ENCODE results near the gene C1QTNF3. TPM values are rescaled to one million over a fixed set of nuclear protein-coding genes. Genes with fewer than 3 reads are reported as not detected.

Gene C1QTNF3
- total RNA-seq, 1 experiment from 2014 or later: 2.1 TPM

DNA sequence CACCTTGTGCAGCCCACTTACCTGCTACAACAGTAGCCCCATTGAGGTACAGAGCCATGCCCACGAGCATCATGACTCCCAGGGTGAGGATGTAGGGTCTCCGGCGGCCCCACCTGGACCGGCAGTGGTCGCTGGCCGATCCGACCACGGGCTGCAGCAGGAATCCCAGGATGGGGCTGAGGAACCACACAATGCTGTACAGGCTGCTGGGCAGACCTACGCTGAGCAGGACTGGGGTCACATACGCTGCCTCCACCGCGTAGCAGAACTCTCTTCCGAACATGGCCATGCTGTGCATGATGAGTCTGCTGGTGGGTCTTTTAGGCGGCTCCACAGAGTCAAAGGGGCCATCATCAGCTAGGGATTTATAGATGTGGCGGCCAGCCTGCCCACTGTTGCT is 58.8 kb downstream of the C1QTNF3 start:
- Mint-ChIP-seq H3K4me3 (no peak overlapping the region), H3K9me3 (peaks cover 10% of the 10 kb centered on the region), H3K36me3 (peaks cover 19% of the 10 kb centered on the region), H3K4me1 (peaks cover 15% of the 10 kb centered on the region), H3K27me3 (ENCODE audit: low read depth) (no peaks in the 10 kb centered on the region), H3K27ac (no peak overlapping the region)
- TF ChIP-seq SP1 (CRISPR knock-in tag; conservative IDR thresholded peaks at IDR 0.05) (no peak), HMGA2 (CRISPR knock-in tag; IDR thresholded peaks at IDR 0.05) (no peak), ZNF416 (CRISPR knock-in tag; IDR thresholded peaks at IDR 0.05) (no peak), SMAD3 (CRISPR knock-in tag; IDR thresholded peaks at IDR 0.05; ENCODE audit: borderline replicate concordance) (no peak), ZBTB21 (CRISPR knock-in tag; IDR thresholded peaks at IDR 0.05; ENCODE audit: borderline replicate concordance) (no peak), TP53 (CRISPR knock-in tag; IDR thresholded peaks at IDR 0.05) (no peak), IRF2 (CRISPR knock-in tag; IDR thresholded peaks at IDR 0.05; ENCODE audit: borderline replicate concordance, low read depth) (no peak), ZNF671 (CRISPR knock-in tag; IDR thresholded peaks at IDR 0.05) (no peak), FOXP1 (CRISPR knock-in tag; IDR thresholded peaks at IDR 0.05; ENCODE audit: borderline replicate concordance) (no peak), RORB (CRISPR knock-in tag; IDR thresholded peaks at IDR 0.05) (no peak)
- TF ChIP-seq, protein P1, sequence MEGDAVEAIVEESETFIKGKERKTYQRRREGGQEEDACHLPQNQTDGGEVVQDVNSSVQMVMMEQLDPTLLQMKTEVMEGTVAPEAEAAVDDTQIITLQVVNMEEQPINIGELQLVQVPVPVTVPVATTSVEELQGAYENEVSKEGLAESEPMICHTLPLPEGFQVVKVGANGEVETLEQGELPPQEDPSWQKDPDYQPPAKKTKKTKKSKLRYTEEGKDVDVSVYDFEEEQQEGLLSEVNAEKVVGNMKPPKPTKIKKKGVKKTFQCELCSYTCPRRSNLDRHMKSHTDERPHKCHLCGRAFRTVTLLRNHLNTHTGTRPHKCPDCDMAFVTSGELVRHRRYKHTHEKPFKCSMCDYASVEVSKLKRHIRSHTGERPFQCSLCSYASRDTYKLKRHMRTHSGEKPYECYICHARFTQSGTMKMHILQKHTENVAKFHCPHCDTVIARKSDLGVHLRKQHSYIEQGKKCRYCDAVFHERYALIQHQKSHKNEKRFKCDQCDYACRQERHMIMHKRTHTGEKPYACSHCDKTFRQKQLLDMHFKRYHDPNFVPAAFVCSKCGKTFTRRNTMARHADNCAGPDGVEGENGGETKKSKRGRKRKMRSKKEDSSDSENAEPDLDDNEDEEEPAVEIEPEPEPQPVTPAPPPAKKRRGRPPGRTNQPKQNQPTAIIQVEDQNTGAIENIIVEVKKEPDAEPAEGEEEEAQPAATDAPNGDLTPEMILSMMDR (IDR thresholded peaks at IDR 0.05): no peak
- TF ChIP-seq, protein P2, sequence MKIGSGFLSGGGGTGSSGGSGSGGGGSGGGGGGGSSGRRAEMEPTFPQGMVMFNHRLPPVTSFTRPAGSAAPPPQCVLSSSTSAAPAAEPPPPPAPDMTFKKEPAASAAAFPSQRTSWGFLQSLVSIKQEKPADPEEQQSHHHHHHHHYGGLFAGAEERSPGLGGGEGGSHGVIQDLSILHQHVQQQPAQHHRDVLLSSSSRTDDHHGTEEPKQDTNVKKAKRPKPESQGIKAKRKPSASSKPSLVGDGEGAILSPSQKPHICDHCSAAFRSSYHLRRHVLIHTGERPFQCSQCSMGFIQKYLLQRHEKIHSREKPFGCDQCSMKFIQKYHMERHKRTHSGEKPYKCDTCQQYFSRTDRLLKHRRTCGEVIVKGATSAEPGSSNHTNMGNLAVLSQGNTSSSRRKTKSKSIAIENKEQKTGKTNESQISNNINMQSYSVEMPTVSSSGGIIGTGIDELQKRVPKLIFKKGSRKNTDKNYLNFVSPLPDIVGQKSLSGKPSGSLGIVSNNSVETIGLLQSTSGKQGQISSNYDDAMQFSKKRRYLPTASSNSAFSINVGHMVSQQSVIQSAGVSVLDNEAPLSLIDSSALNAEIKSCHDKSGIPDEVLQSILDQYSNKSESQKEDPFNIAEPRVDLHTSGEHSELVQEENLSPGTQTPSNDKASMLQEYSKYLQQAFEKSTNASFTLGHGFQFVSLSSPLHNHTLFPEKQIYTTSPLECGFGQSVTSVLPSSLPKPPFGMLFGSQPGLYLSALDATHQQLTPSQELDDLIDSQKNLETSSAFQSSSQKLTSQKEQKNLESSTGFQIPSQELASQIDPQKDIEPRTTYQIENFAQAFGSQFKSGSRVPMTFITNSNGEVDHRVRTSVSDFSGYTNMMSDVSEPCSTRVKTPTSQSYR (CRISPR knock-in tag; IDR thresholded peaks at IDR 0.05): no peak
- TF ChIP-seq, protein P3, sequence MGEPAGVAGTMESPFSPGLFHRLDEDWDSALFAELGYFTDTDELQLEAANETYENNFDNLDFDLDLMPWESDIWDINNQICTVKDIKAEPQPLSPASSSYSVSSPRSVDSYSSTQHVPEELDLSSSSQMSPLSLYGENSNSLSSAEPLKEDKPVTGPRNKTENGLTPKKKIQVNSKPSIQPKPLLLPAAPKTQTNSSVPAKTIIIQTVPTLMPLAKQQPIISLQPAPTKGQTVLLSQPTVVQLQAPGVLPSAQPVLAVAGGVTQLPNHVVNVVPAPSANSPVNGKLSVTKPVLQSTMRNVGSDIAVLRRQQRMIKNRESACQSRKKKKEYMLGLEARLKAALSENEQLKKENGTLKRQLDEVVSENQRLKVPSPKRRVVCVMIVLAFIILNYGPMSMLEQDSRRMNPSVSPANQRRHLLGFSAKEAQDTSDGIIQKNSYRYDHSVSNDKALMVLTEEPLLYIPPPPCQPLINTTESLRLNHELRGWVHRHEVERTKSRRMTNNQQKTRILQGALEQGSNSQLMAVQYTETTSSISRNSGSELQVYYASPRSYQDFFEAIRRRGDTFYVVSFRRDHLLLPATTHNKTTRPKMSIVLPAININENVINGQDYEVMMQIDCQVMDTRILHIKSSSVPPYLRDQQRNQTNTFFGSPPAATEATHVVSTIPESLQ (CRISPR knock-in tag; IDR thresholded peaks at IDR 0.05): no peak
- TF ChIP-seq, protein P4, sequence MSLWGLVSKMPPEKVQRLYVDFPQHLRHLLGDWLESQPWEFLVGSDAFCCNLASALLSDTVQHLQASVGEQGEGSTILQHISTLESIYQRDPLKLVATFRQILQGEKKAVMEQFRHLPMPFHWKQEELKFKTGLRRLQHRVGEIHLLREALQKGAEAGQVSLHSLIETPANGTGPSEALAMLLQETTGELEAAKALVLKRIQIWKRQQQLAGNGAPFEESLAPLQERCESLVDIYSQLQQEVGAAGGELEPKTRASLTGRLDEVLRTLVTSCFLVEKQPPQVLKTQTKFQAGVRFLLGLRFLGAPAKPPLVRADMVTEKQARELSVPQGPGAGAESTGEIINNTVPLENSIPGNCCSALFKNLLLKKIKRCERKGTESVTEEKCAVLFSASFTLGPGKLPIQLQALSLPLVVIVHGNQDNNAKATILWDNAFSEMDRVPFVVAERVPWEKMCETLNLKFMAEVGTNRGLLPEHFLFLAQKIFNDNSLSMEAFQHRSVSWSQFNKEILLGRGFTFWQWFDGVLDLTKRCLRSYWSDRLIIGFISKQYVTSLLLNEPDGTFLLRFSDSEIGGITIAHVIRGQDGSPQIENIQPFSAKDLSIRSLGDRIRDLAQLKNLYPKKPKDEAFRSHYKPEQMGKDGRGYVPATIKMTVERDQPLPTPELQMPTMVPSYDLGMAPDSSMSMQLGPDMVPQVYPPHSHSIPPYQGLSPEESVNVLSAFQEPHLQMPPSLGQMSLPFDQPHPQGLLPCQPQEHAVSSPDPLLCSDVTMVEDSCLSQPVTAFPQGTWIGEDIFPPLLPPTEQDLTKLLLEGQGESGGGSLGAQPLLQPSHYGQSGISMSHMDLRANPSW (CRISPR knock-in tag; conservative IDR thresholded peaks at IDR 0.05; ENCODE audit: low read depth): no peak
- DNase-seq (ENCODE audit: low spot score): no peak
- ChIA-PET POLR2A (no interaction called here), CTCF (interaction anchor here (3.0 kb wide), 1 partner anchor 14 kb away, joined by 12 read pairs; no protein-coding TSS in a partner anchor)
- ATAC-seq: no peak

DNA sequence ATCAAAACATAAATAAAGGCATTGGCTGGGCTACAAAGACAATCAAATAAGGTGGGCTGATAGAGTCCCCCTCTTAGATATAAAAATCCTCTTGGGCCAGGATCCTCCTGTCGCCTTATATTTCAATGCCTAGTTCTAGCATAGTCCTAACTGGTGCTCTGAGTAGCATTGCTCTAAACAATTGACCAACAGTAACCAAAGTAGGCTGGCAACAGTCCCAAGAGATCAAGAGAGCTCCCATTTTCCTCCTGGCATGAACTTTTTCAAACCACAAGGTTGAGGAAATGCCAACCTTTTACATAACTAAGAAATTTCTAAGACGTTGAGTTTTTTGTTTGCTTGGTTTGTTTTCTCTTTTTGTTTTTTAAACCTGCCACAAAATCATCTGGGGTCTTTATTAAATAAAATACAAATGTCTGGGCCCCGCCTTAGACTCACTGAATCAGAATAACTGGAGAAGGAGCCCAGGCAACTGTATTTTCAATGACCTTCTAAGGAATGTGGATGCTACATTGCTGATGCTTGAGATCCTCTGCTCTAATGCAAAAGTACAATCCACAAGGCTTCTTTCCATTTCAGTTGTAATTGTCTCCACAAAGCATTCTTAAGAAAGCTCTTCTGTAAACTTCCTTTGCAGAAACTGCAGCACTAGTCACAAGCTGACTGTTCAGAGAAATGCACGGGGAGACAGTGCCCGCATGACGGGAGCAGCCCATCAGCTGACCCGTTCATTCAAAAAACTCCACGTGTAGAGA is 61.4 kb downstream of the C1QTNF3 start:
- peaks cover 3% of the 10 kb centered on the region; the same call in 1 of the 2 replicates for H3K9me3 Mint-ChIP-seq
- no peak overlapping the region for H3K4me3 Mint-ChIP-seq
- ATAC-seq: no peak
- no peak overlapping the region for H3K27ac Mint-ChIP-seq
- H3K4me1 Mint-ChIP-seq: peaks cover 41% of the 10 kb centered on the region
- DNase-seq (ENCODE audit: low spot score): no peak
- CTCF ChIA-PET: interaction anchor here (2.1 to 3.0 kb wide), 2 partner anchors 12 to 16 kb away, joined by 5 to 12 read pairs; no protein-coding TSS in a partner anchor
- POLR2A ChIA-PET: no interaction called here
- H3K36me3 Mint-ChIP-seq: no peaks in the 10 kb centered on the region; the same call in 1 of the 2 replicates
- no peaks in the 10 kb centered on the region for H3K27me3 Mint-ChIP-seq (ENCODE audit: low read depth)
- TF ChIP-seq, protein P5, sequence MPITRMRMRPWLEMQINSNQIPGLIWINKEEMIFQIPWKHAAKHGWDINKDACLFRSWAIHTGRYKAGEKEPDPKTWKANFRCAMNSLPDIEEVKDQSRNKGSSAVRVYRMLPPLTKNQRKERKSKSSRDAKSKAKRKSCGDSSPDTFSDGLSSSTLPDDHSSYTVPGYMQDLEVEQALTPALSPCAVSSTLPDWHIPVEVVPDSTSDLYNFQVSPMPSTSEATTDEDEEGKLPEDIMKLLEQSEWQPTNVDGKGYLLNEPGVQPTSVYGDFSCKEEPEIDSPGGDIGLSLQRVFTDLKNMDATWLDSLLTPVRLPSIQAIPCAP (CRISPR knock-in tag; IDR thresholded peaks at IDR 0.05): no peak
- TF ChIP-seq, protein P2 (CRISPR knock-in tag; IDR thresholded peaks at IDR 0.05): no peak
- TF ChIP-seq, protein P6, sequence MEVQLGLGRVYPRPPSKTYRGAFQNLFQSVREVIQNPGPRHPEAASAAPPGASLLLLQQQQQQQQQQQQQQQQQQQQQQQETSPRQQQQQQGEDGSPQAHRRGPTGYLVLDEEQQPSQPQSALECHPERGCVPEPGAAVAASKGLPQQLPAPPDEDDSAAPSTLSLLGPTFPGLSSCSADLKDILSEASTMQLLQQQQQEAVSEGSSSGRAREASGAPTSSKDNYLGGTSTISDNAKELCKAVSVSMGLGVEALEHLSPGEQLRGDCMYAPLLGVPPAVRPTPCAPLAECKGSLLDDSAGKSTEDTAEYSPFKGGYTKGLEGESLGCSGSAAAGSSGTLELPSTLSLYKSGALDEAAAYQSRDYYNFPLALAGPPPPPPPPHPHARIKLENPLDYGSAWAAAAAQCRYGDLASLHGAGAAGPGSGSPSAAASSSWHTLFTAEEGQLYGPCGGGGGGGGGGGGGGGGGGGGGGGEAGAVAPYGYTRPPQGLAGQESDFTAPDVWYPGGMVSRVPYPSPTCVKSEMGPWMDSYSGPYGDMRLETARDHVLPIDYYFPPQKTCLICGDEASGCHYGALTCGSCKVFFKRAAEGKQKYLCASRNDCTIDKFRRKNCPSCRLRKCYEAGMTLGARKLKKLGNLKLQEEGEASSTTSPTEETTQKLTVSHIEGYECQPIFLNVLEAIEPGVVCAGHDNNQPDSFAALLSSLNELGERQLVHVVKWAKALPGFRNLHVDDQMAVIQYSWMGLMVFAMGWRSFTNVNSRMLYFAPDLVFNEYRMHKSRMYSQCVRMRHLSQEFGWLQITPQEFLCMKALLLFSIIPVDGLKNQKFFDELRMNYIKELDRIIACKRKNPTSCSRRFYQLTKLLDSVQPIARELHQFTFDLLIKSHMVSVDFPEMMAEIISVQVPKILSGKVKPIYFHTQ (CRISPR knock-in tag; IDR thresholded peaks at IDR 0.05): no peak
- TF ChIP-seq ZNF317 (CRISPR knock-in tag; IDR thresholded peaks at IDR 0.05; ENCODE audit: borderline replicate concordance, low read depth): no peak

Measured in WTC11 (cell line).